ENCODE results near the gene PLXNA4.

GRCh38 chr7:132607656-132608055 lies 31.4 kb upstream of the PLXNA4 start:
- TF ChIP-seq CTCF (IDR thresholded peaks at IDR 0.05; ENCODE audit: poor library complexity) (no peak), EZH2 (IDR thresholded peaks at IDR 0.05; ENCODE audit: borderline replicate concordance) (no peak), EZH2phosphoT487 (IDR thresholded peaks at IDR 0.05; ENCODE audit: low read depth, severe bottlenecking, unreplicated experiment) (no peak)

Measured in hepatocyte (in vitro differentiated cells).